A549 (cell line): ENCODE results near the gene SLC6A18. TPM values are rescaled to one million over a fixed set of nuclear protein-coding genes. Genes with fewer than 3 reads are reported as not detected.

Experiments used
- ATAC-seq, 2 experiments: fragments of 200-7000 bp in 1 of 2; fragments of >200 bp in 1 of 2; cut with Nextera tagmentation in 1 of 2; cut with Tn5 transposase in 1 of 2; 3 replicates each; pipeline versions ENCODE4 v1.8.0 to v1.9.1; 2018 to 2020; ENCODE audit warnings: mild to moderate bottlenecking in 1 of 2, moderate library complexity in 1 of 2
- CTCF ChIA-PET: fragments of 300-600 bp; sonication (Branson Sonifier 250); formaldehyde crosslinking; extraction: SDS; loops from one replicate; lab custom pipeline; 2021; ENCODE audit warnings: antibody characterized with exemption, inconsistent platforms; lab: Yijun Ruan, JAX
- POLR2A ChIA-PET: fragments of 350-600 bp; formaldehyde crosslinking; extraction: SDS; loops from one replicate; lab custom pipeline; 2021; ENCODE audit warnings: antibody characterized with exemption, inconsistent platforms; lab: Yijun Ruan, JAX
- DNase-seq, 2 experiments: peaks; one replicate each; pipeline versions ENCODE4 v3.0.0 to v3.0.0-alpha.2; 2011 to 2016; ENCODE audit warnings: low read depth in 1 of 2, low spot score in 1 of 2
- FAIRE-seq: peaks from 2 replicates; lab custom pipeline; 2011; peaks lifted over from hg19 to GRCh38; lab: Jason Lieb, UNC
- H3K27ac ChIP-seq, 2 experiments: fragments of >200 bp; sonication (Bioruptor Twin); formaldehyde crosslinking; 3 replicates each; pipeline ENCODE4 v1.5.1; 2016 to 2017
- H3K4me1 ChIP-seq: fragments of >200 bp; sonication (Bioruptor Twin); formaldehyde crosslinking; 3 replicates; pipeline ENCODE4 v1.6.1; 2016
- H3K4me2 ChIP-seq: fragments of >200 bp; sonication (Bioruptor Twin); formaldehyde crosslinking; 3 replicates; pipeline ENCODE4 v1.6.1; 2016
- H3K4me3 ChIP-seq: fragments of >200 bp; sonication (Bioruptor Twin); formaldehyde crosslinking; 3 replicates; pipeline ENCODE4 v1.5.1; 2016
- H3K9me3 ChIP-seq: fragments of >200 bp; sonication (Bioruptor Twin); formaldehyde crosslinking; 3 replicates; pipeline ENCODE4 v1.6.1; 2016
- CEBPB ChIP-seq, 2 experiments: fragments of >200 bp in 1 of 2; sonication (Bioruptor Twin) in 1 of 2; formaldehyde crosslinking in 1 of 2; IDR thresholded peaks; 2 replicates each; pipeline ENCODE4 v1.6.1; 2012 to 2016
- CTCF ChIP-seq: fragments of >200 bp; sonication (Bioruptor Twin); formaldehyde crosslinking; IDR thresholded peaks from 3 replicates; pipeline ENCODE4 v1.5.1; 2016
- E2F6 ChIP-seq: IDR thresholded peaks from 2 replicates; pipeline ENCODE4 v1.6.1; 2012; ENCODE audit warnings: low read depth, borderline replicate concordance
- EHMT2 ChIP-seq: fragments of 200-600 bp; sonication (generic); IDR thresholded peaks from 2 replicates; pipeline ENCODE4 v1.6.1; 2016; ENCODE audit warnings: antibody characterized with exemption, low read depth, mild to moderate bottlenecking, moderate library complexity
- ELK1 ChIP-seq: fragments of 150-350 bp; IDR thresholded peaks from 2 replicates; pipeline ENCODE4 v1.6.1; 2014; ENCODE audit warnings: low read depth, mild to moderate bottlenecking, low read length
- FOSB ChIP-seq: fragments of 250-450 bp; sonication (Bioruptor Pico); IDR thresholded peaks from 2 replicates; pipeline ENCODE4 v1.5.0; 2020; ENCODE audit warnings: mild to moderate bottlenecking, moderate library complexity
- GATA3 ChIP-seq: IDR thresholded peaks from 2 replicates; pipeline ENCODE4 v1.6.1; 2012; ENCODE audit warnings: borderline replicate concordance
- MAX ChIP-seq: IDR thresholded peaks from 2 replicates; pipeline ENCODE4 v1.6.1; 2012
- MAZ ChIP-seq: fragments of 150-350 bp; IDR thresholded peaks from 2 replicates; pipeline ENCODE4 v1.6.1; 2014; ENCODE audit warnings: antibody characterized with exemption, low read depth, low read length, borderline replicate concordance
- MYC ChIP-seq: IDR thresholded peaks from 2 replicates; pipeline ENCODE4 v1.6.1; 2012; ENCODE audit warnings: mild to moderate bottlenecking, inconsistent platforms, low read length, improper control_type of control experiment, borderline replicate concordance
- NFE2L2 ChIP-seq: fragments of 150-350 bp; conservative IDR thresholded peaks from 2 replicates; pipeline ENCODE4 v1.6.1; 2014; ENCODE audit warnings: low read length
- RCOR1 ChIP-seq: fragments of 150-350 bp; IDR thresholded peaks from 2 replicates; pipeline ENCODE4 v1.6.1; 2014; ENCODE audit warnings: antibody characterized with exemption, low read length, low read depth
- REST ChIP-seq: fragments of 200-600 bp; sonication (generic); IDR thresholded peaks from 2 replicates; pipeline ENCODE4 v1.6.1; 2016; ENCODE audit warnings: antibody characterized with exemption, mild to moderate bottlenecking, moderate library complexity
- RFX5 ChIP-seq: fragments of 450-650 bp; IDR thresholded peaks from 2 replicates; pipeline ENCODE4 v1.7.1; 2014; ENCODE audit warnings: antibody characterized with exemption, mild to moderate bottlenecking, moderate library complexity
- SREBF2 ChIP-seq: fragments of 450-650 bp; IDR thresholded peaks from 2 replicates; pipeline ENCODE4 v1.6.1; 2014; ENCODE audit warnings: mild to moderate bottlenecking, moderate library complexity
- ZNF302 ChIP-seq: fragments of 250-450 bp; sonication (Bioruptor Pico); IDR thresholded peaks from 2 replicates; pipeline ENCODE4 v1.9.0; 2021; ENCODE audit warnings: inconsistent platforms, mild to moderate bottlenecking, moderate library complexity
- WGBS: methylation state at CpG from one replicate; pipeline ENCODE4 v1.1.6; 2017; ENCODE audit errors: missing lambda C conversion rate; 5-methylcytosine and 5-hydroxymethylcytosine counted together
- polyA plus RNA-seq, 4 experiments: library from polyadenylated mRNA; depleted of rRNA in 3 of 4; stranded (reverse); fragments of >200 nt; fragmentation: RNase III in 1 of 4; extraction: RNeasy Plus Mini Kit Qiagen cat#74134 plus additional on column Dnase treatment in 1 of 4; gene quantifications; 2 replicates in 3 of 4; 3 replicates in 1 of 4; pipeline ENCODE4 v1.2.3, GENCODE V29; 2011 to 2017

The SLC6A18 gene
- polyA plus RNA-seq, 2 of the 4 experiments (the other 2 are of a cell fraction) = not detected

GRCh38 chr5:1239505-1240251 is 14.5 kb downstream of the SLC6A18 start:
- 56% methylated on average over 18 of the region's 22 CpGs for WGBS
- Histone ChIP-seq H3K9me3 (peaks cover 16% of the 10 kb centered on the region; the same call in 2 of the 3 replicates), H3K4me3 (no peak overlapping the region)
- no peak for ATAC-seq
- CTCF ChIA-PET = interaction anchor here (1.1 to 1.4 kb wide), 2 partner anchors 10 to 405 kb away, joined by 3 read pairs; no protein-coding TSS in a partner anchor
- TF ChIP-seq MYC (no peak), GATA3 (no peak), SREBF2 (no peak)
- TF ChIP-seq, all 56 proteins: peak for 0
- FAIRE-seq (no peak), DNase-seq (no peak)
- POLR2A ChIA-PET = no interaction called here
- H3K4me2 ChIP-seq = no peak overlapping the region
- H3K27ac ChIP-seq = no peak overlapping the region
- H3K4me1 ChIP-seq = no peaks in the 10 kb centered on the region

- Histone ChIP-seq H3K27ac (no peak overlapping the region), H3K4me3 (no peak overlapping the region), H3K9me3 (peaks cover 9% of the 10 kb centered on the region; the same call in 2 of the 3 replicates), H3K4me2 (no peak overlapping the region), H3K4me1 (no peaks in the 10 kb centered on the region)
- DNase-seq = no peak
- no peak for FAIRE-seq
- 64% methylated on average over 24 of the region's 29 CpGs for WGBS
- POLR2A ChIA-PET = no interaction called here
- ATAC-seq = no peak
- TF ChIP-seq REST (no peak), EHMT2 (no peak), CTCF (no peak)
- CTCF ChIA-PET = no interaction called here
These were observed 15.5 kb downstream of the SLC6A18 start for GRCh38 chr5:1240496-1241260.

- no peak for ATAC-seq
- DNase-seq = no peak
- Histone ChIP-seq H3K4me3 (no peak overlapping the region), H3K4me2 (no peak overlapping the region), H3K9me3 (peaks cover under 1% of the 10 kb centered on the region; the same call in 1 of the 3 replicates), H3K4me1 (no peaks in the 10 kb centered on the region), H3K27ac (no peak overlapping the region)
- POLR2A ChIA-PET = no interaction called here
- CTCF ChIA-PET = interaction anchor here (1.4 kb wide), 2 partner anchors 33 to 73 kb away, joined by 3 to 5 read pairs; no protein-coding TSS in a partner anchor
- FAIRE-seq = no peak
- WGBS = 55% methylated on average over 22 of the region's 22 CpGs
- no peak for TF ChIP-seq RCOR1
- no peak for TF ChIP-seq ELK1
- no peak for TF ChIP-seq FOSB (CRISPR knock-in tag)
- no peak for TF ChIP-seq MAX
- TF ChIP-seq REST = no peak
- no peak for TF ChIP-seq MAZ
- no peak for TF ChIP-seq E2F6
- no peak for TF ChIP-seq ZNF302 (CRISPR knock-in tag)
- TF ChIP-seq RFX5 = no peak
- TF ChIP-seq NFE2L2 = no peak
- TF ChIP-seq GATA3 = no peak
- no peak for TF ChIP-seq CEBPB (IDR thresholded peaks at IDR 0.05)
- TF ChIP-seq SREBF2 = no peak
These were observed 16.4 kb downstream of the SLC6A18 start for GRCh38 chr5:1241509-1242080.
